Eye (tissue), 1 donor: Measurements from ENCODE around the gene RGS10.

Experiments used
- DNase-seq: peaks from one replicate; pipeline ENCODE4 v3.0.0-alpha.2; 2015

The RGS10 gene

GRCh38 chr10:119495545-119495944 is 47.0 kb downstream of the RGS10 start:
- DNase-seq, result no peak

DNA sequence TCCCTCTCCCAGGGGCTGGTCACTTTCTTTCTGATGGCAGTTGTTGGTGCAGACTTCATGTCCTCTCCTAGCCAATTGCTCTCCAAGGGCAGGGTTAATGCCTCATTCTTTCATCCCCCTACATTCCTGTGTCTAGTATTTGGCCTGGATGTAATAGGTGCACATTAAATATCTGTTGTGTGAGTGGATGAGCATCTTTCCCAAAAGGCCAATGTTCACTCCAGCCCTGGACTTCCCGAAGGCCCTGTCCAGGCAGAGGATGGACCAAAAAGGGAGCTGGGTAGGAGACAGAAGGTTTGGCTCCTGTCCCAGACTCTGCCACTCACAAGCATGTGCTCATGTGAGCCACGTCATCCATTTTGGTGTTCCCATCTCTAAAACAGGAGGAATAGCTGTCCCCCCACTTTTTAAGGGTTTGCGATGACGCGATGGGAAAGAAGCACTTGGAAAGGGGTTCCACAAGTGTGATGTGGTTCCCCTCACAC is 47.5 kb downstream of the RGS10 start:
- DNase-seq, result no peak

DNA sequence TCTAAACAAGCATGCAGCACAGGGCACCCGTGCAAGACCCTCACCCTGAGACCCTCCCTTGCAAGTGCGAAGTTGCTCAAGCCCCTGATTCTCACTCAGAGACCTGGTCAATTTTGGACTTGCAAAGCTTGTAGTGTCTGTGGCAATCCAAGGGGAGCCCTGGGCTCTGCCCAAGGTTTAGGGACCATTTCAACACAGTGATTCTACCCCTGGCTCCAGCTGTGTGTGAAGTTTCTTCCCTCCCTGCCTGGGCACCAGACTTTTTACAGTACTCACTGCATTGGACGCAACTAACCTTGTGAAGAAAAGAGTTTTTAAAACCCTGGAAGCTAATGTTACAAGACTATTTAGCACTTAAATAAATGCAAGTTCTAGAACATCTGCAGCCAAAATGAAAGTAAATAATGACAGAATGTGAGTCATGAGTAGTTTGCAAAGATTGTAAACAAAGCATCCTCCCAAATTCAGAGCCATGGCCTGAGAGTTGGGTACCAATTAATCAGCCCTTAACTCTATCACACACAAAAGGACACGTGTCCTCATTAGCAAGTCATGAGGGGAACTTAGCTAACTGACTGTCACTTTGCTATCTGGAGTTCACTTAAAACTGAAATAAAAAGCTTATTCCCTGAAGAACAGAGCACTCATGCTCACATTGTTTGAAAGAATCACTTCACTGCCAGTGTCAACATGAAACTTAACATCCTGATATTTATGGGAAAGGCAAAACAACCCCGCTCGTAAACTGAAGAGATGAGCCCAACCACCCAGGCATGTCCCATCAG is 48.1 kb downstream of the RGS10 start:
- peak; percentile 28 for DNase-seq

DNA sequence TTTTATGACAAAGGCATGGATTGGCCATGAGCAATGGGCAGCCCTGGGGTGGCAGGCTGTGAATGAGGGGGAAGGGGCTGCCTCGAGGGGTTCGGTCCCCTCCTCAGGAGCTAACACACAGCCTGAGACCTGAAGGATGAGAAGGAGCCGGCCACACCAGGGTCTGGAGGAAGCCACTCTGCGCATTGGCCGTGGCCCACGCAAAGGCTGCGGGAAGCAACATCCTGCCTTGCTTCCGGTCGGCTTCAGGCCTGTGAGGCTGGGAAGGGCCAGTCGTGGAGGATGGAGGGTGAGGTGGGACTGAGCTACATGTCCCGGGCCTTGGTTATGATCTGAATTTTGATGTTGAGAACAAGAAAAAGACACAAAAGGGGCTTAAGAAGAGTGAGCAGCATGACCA is 49.4 kb downstream of the RGS10 start:
- no peak for DNase-seq

GRCh38 chr10:119491966-119492757 is 50.4 kb downstream of the RGS10 start:
- no peak for DNase-seq

GRCh38 chr10:119489991-119490326 is 52.6 kb downstream of the RGS10 start:
- no peak for DNase-seq

- no peak for DNase-seq
Observed at GRCh38 chr10:119488675-119489074, 53.8 kb downstream of the RGS10 start.

DNA sequence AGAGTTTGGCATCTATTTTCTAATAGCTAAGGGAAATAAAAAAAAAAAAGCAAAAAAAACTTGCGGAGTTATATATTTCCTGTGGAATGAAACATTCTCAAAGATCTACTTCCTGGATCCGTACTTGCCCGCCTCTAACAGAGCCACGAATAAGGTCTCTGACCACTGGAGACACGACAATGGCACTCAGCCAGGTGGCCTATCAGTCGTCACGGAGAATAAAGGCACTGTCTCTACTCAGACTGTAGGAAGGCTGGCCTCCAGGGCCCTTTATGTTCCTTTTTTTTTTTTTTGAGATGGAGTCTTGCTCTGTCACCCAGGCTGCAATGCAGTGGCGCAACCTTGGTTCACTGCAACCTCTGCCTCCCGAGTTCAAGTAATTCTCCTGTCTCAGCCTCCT is 58.7 kb downstream of the RGS10 start:
- no peak for DNase-seq

DNA sequence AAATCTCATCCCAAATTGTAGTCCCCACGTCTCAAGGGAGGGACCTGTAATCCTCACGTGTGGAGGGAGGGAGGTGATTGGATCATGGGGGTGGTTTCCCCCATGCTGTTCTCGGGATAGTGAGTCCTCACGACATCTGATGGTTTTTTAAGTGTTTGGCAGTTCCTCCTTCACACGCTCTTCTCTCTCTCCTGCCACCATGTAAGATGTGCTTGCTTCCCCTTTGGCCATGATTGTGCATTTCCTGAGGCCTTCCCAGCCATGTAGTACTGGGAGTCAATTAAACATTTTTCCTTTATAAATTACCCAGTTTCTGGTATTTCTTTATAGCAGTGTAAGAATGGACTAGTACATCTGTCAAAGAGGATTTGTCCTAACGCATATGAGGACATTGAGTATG is 59.5 kb downstream of the RGS10 start:
- no peak for DNase-seq

- DNase-seq, result no peak
Observed at GRCh38 chr10:119481781-119482426, 60.6 kb downstream of the RGS10 start.

GRCh38 chr10:119480667-119481066 is 61.9 kb downstream of the RGS10 start:
- no peak for DNase-seq

DNA sequence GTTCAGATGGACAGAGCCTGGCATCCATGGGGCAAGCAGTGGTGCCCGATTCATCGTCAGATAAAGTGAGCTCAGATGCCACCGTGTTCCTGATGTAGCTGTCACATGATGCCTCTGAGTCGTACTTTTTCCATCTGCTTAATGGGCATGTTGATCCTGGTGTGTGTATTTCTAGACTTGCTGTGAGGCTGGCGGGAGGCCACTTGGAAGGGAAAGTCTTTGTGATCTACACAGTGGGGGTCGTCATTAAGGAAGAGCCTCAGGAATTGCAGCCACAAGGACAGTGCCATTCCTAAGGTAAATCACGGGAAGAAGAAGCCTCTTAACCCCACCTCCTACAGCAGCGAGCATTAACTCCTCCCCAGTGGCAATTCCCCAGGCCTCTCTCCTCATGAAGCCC is 63.0 kb downstream of the RGS10 start:
- no peak for DNase-seq

GRCh38 chr10:119478811-119479341 is 63.6 kb downstream of the RGS10 start:
- DNase-seq, result no peak

DNA sequence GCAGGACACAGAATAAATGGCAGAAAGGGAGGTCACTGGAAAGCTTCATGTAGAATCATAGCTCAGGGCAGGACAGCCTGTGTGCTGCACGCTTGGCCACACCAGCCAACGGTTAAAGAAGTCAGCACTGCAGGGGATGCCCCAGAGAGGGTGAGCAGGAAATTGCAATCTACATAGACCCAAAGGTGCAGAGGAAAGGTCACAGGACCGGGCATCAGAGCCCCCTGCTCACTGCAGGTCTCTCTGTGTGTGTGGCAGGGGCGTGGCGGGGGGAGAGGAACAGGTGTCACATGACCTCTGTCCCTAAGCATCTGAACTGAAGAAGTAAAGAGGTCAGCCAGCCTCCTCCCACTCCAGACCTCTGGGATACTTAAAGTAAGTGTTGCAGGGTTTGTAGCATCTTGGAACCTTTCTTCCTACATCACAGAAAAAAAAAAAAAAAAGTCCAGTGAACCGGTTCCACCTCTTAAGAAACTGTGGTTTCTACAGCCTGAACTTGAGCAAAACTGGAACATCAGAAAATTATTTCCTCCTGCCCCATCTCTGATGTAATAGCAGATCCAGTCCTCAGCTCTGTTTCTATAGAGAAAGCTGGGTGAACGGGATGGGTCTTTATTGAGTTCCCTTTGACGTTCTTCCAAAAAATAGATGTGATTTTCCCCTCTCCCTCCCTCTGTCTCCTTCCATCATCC is 64.3 kb downstream of the RGS10 start:
- DNase-seq, result no peak

DNA sequence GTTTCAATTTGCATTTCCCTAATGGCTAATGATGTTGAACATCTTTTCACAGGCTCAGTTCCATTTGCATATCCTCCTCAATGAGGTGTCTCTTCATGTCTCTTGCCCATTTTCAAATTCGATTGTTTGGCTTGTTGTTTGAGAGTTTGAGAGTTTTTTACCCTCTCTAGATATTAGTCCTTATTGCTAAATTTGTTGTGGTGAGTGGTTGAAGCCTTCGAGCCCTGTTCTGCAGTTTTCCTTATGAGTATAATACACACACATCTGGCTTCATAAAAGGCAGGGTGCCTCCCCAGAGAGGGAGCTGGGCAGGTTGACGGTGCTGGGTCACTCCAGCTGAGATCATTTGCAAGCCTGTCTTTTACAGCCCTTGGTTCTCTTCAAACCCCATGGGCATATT is 65.1 kb downstream of the RGS10 start:
- no peak for DNase-seq

DNA sequence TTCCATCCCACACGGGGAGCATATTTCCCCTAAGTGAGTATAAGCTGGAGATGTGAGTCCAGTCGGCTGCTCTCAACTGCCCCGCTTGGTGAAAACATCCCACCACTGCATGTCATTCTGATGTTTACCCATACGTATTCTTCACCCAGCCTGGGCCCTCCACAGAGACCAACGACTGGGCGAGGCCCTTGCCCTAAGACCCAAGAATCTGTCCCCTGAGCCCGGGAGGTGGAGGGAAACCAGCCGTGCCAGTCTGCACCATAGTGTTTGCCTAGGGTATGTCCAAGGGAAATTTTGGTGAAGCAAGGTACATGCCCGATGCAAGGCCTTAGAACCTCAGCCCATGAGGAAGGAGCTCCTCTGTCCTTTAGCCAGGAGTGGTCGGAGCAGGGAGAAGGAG is 67.9 kb downstream of the RGS10 start:
- DNase-seq, result no peak

DNA sequence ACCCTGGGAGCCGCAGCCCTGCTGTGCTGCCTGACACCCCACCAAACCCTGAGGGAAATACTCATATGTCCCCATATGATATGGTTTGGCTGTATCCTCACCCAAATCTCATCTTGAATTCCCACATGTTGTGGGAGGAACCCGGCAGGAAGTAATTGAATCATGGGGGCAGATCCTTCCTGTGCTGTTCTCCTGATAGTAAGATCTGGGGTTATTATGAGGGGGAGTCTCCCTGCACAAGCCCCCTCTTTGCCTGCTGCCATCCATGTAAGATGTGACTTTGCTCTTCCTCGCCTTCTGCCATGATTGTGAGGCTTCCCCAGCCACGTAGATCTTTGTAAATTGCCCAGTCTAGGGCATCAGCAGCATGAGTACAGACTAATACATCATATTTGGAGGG is 68.7 kb downstream of the RGS10 start:
- no peak for DNase-seq

DNA sequence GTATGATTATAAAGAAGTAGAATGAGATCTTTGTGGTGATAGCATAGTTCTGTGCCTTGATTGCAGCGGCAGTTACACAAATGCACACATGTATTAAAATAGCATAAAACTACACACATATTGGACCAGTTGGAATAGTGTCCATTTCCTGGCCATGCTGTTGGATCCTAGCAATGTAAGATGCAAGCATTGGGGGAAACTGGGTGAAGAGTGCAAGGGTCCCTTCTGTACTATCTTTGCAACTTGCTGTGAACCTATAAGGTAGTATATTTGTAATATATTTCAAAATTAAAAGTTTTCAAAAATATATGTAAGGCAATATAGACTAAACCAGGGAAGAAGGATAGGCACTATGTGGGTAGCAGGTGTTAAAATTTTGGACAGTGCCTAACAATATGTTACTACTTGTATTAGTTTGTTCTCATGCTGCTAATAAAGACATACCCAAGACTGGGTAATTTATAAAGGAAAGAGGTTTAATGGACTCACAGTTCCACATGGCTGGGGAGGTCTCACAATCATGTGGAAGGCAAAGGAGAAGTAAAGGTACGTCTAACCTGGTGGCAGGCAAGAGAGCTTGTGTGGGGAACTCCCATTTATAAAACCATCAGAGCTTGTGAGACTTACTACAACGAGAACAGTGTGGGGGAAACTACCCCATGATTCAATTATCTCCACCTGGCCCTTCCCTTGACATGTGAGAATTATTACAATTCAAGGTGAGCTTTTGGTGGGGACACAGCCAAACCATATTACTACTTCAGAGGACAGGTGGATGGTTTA is 71.4 kb downstream of the RGS10 start:
- no peak for DNase-seq

DNA sequence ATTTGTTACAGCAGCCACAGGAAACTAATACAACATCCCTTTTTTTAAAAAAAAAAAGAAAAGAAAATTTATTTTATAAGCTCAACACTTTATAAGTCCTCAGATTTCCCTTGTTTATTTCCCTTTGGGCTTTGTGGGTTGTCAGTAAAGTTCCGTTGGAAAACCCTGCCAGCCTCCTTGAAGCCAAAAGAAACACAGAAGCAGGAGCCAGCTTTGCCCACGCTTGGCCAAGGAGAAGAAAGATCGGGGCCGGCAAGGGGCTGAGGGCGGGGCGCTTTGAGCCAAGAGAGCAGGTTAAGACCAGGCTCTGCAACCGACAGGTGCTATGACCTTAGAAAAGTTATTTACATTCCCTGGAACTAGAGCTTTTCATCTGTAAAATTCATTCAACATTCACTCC is 72.7 kb downstream of the RGS10 start:
- peak; percentile 15 for DNase-seq

- no peak for DNase-seq
Observed at GRCh38 chr10:119469325-119469707, 73.2 kb downstream of the RGS10 start.

DNA sequence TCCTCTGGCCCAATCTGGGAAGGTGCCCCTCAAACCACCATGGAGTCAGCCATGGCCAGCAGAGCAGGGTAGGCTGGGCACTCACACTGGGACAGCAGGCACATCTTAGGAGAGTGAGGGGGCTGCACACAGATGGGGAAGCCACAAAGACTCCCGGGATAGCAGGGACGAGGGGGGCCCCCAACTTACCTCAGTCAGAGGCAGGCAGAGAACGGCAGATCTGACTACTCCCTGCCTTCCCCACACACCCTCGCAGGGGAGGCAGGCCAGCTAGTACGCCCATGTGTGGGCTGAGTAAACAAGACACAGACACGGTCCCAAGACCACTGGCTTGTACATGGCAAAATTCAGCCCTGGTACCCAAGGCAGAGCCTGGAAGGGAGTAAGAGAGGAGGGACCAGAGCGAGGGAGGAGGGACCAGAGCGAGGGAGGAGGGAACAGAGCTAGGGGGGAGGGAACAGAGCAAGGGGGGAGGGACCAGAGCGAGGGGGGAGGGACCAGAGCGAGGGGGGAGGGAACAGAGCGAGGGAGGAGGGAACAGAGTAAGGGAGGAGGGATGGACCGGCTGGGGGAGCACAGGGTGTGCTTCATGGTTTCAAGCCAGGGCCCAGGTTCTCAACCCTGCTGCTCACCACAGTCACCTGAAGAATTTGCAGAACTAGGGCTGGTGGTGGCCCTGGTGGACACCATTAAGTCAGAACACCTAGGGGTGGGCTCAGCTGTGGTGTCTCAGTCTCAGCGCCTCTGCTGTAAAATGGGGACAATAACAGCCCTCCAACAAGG is 73.8 kb downstream of the RGS10 start:
- no peak for DNase-seq
